H1 (cell line): ENCODE results near the gene CDK15.

Experiments used
- CTCF ChIP-seq, 3 experiments: IDR thresholded peaks; 1 replicate in 2 of 3; 2 replicates in 1 of 3; pipeline versions ENCODE4 v1.5.1 to v1.6.1; 2011; ENCODE audit warnings: low read length in 3 of 3, mild to moderate bottlenecking in 3 of 3, inconsistent platforms in 2 of 3, low read depth in 1 of 3, moderate library complexity in 1 of 3; ENCODE audit not compliant: insufficient read depth in 1 of 3; ENCODE audit errors: control extremely low read depth in 1 of 3
- POLR2A ChIP-seq, 2 experiments: IDR thresholded peaks; 1 replicate in 1 of 2; 2 replicates in 1 of 2; pipeline ENCODE4 v1.6.1; 2011; ENCODE audit warnings: low read depth in 2 of 2, low read length in 2 of 2, mild to moderate bottlenecking in 2 of 2; ENCODE audit errors: control extremely low read depth in 1 of 2

- TF ChIP-seq POLR2A (IDR thresholded peaks at IDR 0.05; ENCODE audit: control extremely low read depth in 1 of 2, low read depth in 2 of 2, low read length in 2 of 2) (no peak), CTCF (IDR thresholded peaks at IDR 0.05; ENCODE audit: control extremely low read depth in 1 of 3, insufficient read depth in 1 of 3, low read depth in 1 of 3, low read length in 3 of 3) (no peak)
These were observed 73.7 kb downstream of the CDK15 start for GRCh38 chr2:201879996-201880395.
